ENCODE results near the gene KCNG4. TPM values are rescaled to one million over a fixed set of nuclear protein-coding genes. Genes with fewer than 3 reads are reported as not detected.

KCNG4 gene
- total RNA-seq, 1 donor from 2014 or later = not detected

DNA sequence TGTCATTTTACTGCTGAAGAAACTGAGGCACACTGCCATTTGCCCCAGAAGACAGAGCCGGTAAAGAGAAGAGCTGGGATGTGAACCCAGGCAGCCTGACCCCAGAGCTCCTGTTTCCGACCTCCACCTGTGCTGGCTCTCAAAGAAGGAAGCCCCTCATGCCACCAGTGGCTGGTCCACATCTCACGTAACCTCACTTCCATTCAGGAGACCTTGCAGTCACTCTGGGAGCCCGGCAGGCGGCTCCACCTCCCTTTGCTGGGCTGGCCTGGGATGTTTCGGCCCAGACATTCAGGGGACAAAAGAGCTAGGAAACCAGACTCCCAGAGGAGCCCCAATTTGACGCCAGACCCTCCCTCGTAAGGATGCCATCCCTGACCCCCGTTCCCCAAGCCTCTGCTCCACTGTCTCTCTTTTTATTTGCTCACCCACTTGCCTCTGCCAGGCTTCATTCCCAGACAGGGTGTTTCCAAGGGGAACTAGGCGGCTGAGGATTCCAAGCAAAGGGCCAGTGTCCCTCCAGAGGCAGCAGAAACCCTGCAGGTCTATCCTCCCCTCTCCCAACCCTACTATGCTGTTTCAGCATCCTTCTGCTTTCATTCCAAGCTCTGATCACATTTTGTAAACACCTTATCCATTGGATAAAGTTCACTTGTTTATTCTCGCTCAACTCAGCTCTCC lies 55.8 kb downstream of the KCNG4 start:
- no peak for DNase-seq (ENCODE audit: low read depth, low spot score)

- DNase-seq (ENCODE audit: low read depth, low spot score) = no peak
Observed at GRCh38 chr16:84183572-84183875, 56.3 kb downstream of the KCNG4 start.

DNA sequence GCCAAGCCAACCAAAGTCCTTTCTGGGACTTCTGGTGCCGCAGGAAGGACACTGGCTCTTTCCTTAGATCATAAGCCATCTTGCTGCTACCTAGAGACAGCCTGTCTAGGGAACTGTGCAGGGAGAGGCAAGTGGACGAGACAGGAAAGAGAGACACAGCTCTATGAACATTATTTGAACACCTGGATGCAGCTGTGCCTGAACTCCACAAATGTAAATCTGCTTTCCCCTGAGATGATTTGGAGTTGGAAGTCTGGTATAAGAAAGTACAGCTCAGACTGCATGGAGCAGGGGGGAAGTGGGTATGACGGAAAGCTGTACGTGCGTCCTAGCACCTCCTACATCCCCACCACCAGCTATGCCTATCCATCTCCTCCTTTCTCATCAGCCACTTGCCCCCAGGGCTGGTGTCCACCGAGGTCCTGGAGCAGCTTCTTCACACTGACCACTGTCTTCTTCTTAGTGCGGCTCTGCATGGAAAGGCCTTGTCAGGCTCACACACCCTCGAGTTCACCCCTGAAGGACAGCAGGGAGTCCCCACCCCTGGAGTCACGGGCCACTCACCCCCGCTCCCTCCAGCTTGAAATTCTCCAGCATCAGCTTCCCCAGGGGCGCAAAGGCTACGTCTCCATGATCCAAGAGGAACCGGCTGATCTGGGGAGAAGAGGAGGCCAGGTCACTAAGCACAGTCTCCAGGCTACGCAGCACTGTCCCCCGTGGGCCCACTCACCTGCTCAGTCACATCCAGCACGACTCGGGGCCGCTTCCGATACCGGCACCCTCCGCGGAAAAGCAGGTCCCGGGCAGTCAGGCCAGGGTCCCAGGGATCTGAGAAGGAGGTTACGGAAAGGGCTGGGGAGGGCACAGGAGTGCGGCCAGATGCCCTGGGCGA lies 56.9 kb downstream of the KCNG4 start:
- no peak for DNase-seq (ENCODE audit: low read depth, low spot score)

GRCh38 chr16:84182104-84182503 lies 57.7 kb downstream of the KCNG4 start:
- no peak for DNase-seq (ENCODE audit: low read depth, low spot score)

DNA sequence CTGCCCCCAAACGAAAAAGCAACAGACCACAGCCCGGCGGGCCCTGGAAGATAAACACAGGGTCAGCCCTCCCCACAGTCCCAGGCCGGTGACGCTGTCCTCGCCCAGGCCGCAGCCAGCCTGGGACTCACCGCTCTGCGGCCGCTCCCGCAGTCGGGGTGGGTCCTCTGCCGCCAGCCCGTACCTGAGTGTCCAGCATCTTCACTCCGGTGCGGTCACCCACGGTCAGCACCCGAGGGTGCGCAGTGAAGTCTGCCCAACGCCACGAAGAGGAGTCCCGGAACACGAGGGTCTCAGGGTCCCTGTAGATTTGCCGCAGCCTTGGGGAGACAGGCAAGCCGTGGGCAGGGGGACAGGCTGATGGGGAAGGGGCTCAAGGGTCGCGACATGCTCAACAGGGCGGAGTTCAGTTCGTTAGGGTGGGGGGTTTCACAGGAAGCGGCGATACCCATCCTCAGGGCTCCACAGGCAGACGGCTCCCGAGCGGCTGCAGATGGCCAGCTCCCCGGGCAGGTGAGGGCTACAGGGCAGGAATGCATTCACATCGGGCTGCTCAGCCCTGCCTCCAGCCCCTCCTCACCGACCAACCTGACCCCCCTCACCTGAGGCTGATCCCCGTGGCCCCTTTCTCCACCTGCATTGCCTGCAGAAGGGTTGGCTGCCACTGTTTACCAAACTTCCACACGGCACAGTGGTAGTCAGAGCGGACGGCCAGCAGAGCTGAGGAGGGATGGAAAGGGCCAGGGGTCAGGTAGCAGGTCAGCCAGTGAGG lies 58.5 kb downstream of the KCNG4 start:
- no peak for DNase-seq (ENCODE audit: low read depth, low spot score)

GRCh38 chr16:84180519-84181140 lies 59.2 kb downstream of the KCNG4 start:
- DNase-seq (ENCODE audit: low read depth, low spot score) = no peak

- DNase-seq (ENCODE audit: low read depth, low spot score) = no peak
Observed at GRCh38 chr16:84179612-84180320, 60.0 kb downstream of the KCNG4 start.

- no peak for DNase-seq (ENCODE audit: low read depth, low spot score)
Observed at GRCh38 chr16:84178892-84179611, 60.8 kb downstream of the KCNG4 start.

DNA sequence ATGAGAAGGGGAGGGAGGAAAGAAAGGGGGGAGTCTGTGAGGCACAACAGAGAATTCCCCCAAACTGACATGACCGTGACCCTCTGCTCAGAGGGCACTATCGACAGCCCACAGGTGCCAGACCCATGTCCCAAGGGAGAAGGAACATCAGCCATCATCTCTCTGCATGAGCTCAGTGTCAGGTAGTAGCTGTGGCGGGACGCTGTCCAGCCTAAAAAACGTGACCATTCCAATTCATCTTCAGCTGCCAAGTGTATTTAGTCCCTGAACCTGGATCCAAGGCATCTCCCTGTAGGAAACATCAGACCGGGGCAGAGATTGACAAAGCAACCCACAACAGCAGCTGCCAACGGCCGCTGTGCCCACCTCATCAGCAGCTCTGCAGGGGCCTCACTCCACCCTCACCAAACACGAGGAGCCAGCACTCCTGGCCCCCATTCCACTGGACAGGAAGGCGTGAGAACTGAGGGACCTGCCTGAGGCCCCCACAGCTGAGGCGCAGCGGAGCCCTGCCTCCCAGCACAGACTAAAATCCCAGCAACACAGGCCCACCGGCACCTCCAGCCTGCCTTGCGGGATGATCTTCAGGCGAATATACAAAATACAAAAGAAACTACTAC lies 61.6 kb downstream of the KCNG4 start:
- no peak for DNase-seq (ENCODE audit: low read depth, low spot score)

DNA sequence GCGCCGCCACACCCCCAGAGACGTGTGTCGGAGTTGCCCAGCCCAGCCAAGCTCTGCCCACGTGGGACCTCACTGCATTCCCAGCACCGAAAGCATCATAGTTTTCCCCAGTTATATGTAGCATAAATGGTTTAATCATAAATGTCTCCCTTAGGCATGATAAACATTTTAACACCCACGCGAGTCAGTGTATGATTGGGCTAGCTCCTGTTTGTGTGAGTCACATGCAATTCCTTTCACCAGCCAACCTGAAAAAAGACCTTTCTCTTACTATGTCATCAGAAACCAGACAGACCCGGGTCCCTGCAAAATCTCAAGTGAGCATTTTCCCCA lies 62.1 kb downstream of the KCNG4 start:
- no peak for DNase-seq (ENCODE audit: low read depth, low spot score)

DNA sequence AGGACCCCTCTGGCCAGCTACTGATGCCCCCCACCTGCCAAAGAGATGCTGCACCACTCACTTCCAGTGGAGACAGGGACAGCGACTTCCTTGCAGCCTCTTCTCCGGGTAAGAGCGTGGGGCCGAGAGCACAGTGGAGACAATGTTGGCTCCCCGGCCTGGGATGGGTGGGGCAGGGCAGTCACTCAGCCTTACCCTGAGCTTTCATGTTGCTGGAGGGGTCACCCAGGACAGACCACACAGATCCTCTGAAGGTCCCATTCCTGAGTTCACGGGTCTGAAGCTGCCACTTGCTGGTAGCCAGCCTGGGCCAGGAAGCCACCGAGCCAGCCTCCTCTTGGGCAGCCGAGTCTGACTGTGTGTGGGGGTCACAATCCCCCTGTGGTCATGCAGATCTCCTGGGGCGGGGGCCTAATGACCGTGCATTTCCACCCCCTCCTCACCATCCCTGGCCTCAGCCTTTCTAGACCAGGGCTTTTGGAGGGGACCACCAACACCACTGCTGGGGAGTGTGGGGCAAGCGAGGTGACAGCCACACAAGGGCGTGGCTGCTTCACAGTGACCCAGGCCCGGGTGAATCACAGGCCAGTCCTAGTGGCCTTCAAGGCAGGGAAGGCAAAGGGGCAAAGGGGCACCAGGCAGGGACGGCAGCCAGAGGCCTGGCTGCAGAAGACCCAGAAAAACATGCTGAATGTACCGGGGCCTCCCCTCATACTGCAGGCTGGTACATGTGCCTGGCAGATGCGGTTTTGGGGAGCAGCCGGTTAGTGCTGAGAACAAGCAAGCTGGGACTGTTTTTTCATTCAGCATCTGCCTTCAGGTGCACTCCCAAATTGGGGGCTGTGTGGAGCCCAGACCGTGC lies 63.4 kb downstream of the KCNG4 start:
- no peak for DNase-seq (ENCODE audit: low read depth, low spot score)

DNA sequence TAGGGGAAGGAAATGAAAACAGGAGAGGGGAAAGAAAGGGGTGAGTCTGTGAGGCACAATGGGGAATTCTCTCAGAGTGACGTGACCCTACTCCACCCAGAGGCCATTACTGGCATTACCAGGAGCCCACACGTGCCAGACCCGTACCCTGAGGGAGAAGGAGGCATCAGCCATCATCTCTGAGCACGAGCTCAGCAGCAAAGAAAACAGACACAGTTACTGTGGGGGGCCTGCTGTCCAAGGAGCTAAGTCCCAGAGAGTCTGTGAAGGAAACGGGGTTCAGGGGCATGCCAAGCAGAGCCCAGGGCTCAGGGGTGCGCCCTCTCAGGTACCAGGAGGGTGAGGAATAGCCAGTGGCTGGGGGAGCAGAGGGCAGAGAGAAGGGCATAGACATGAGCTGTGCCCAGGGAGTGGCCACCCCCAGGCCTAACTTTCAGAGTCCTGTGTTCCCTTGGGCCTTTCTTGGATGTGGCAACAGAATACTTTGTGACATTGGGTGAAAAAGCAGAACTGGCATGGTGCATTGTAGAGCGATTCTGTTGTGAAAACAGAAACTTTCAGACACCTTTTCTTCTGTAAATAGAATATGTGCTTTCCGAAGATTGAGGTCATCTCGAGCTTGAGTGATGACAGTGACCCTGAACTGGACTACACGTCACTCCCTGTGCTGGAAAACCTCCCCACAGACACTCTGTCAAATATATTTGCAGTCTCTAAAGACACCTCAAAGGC lies 64.3 kb downstream of the KCNG4 start:
- DNase-seq (ENCODE audit: low read depth, low spot score) = no peak

- no peak for DNase-seq (ENCODE audit: low read depth, low spot score)
Observed at GRCh38 chr16:84174396-84174795, 65.4 kb downstream of the KCNG4 start.

DNA sequence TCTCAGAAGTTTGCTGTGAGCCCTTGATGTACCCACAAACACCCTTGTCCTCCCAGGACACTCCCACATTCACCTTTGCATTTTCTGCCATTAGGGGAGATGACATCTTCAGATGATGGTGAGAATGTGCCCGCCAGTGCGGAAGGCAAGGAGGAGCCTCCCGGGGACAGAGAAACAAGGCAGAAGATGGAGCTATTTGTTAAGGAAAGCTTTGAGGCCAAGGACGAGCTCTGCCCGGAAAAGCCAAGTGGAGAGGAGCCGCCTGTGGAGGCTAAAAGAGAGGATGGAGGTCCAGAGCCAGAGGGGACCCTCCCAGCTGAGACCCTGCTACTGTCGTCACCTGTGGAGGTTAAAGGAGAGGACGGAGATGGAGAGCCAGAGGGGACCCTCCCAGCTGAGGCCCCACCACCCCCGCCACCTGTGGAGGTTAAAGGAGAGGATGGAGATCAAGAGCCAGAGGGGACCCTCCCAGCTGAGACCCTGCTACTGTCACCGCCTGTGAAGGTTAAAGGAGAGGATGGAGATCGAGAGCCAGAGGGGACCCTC lies 70.0 kb downstream of the KCNG4 start:
- no peak for DNase-seq (ENCODE audit: low read depth, low spot score)
